ENCODE results near the gene CHP1.
"Not testable (repeated sequence)": the region's sequence is repeated elsewhere in the genome, so short reads cannot be mapped to it uniquely, and the experiment has no call there.

CHP1 gene

DNA sequence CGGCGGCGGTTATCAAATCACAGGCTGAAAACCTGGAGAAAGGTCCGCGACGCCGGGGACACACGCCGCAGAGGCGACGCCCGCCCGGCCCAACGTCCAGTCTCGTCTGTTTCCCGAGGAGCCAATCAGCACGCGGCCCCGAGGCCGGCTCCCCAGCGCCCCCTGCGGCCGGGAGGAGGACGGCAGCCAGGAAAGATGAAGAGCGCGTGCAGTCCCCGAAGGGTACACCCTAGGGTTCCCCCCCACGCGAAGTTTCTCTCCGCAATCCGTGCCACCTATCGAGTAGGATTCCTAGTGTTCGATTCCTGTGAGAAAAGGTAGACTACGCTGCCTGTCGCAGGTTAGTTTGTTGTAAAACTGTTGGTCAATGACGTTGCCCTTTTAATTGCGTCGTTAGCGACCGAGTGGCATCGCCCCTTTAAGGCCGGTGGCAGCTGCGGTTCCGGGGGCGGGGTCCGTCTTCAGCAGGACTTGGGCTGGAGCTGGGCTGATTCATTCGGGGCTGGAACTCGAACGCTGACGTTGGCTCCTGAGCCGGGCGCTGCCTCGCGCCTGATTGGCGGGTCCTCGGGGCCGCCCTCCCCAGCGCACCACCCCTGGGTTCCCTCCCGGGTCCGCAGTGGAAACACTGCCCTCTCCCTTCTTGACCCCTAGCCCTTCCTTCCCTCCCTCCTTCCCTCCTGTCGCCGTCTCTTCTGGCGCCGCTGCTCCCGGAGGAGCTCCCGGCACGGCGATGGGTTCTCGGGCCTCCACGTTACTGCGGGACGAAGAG, at the start of gene CHP1, which contains the start of gene EXD1:
Gene CHP1, plus strand, starts transcription at position 619 of the 772 bp plus-strand sequence. Its CDS starts 115 bp downstream, at position 734.
Gene EXD1, minus strand, starts transcription at position 108 of the 772 bp plus-strand sequence. CDS start 4,182 bp downstream, outside the sequence.
- intact Hi-C loops (cut with DNase I) = loop anchor here (2.0 to 5.0 kb wide), 2 partner anchors 46 to 114 kb away; partner anchors contain the start of gene INO80
- peak; percentile 96 to 100 (median 98) for DNase-seq

DNA sequence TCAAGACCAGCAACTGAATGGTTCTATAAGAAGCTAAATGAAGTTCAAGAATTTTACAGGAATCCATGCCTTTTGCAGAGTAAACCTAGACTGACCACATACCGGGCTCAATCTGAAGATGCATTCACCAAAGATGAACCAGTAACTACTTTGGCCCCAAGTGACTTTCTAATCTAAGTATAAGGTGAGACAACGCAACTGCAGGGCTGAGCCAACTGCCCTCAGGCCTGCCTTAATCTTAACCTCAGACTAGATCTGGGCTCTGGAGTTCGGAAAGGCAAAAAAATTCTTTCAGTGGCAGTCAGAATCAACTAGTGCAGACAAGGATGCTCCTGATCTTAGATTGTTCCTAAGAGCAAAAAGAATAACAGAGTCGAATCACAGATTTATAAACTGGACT, 48.8 kb upstream of the CHP1 start:
- intact Hi-C loops (cut with DNase I) = no loop called here
- DNase-seq = no peak

DNA sequence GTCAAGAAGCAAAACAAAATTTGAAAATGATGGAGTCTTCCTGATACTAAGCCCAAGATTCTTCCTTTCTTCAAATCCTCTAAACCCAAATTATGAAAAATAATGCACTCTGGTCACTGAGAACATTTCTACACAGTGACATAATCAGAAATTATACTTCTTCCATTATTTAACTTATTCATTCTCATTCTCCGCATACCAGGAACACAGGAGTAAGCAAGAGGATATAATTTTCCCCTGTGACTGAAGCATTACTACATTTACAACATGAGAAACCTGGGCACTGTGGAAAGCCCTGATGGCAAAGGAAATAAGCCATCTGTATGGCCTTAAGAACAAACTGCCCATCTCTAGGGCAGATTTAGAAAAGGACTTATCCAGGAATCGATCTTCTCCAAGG, 47.5 kb upstream of the CHP1 start:
- DNase-seq = no peak
- intact Hi-C loops (cut with DNase I) = no loop called here

DNA sequence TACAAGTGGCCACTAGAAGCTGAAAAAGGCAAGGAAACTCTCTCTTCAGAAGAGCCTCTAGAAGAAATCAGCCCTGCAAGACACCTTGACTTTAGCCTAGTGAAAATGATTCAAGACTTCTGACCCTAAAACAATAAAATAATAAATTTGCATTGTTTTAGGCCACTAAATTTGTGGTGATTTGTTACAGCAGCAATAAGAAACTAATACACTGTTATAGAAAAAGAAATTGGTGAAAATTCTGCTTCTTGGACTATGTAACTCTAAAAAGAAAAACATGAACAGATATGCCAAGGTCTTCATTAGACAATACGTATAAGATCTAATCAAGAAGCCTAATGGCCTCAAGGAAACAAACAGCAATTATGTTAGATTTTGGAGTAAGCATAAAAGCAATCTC, 36.6 kb upstream of the CHP1 start:
- intact Hi-C loops (cut with DNase I) = no loop called here
- DNase-seq = no peak

DNA sequence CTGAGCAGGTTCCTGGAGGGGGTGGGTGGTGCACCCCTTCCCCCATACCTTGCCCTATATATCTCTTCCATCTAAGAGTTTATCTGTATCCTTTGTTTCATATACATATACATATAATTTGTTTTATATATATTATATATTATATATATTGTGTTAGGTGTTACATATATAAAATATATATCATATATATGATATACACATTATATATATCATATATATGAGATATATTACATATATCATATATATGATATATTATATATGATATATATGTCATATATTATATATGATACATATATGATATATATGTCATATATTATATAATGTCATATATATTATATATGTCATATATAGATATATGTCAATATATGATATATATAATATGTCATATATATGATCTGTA, 31.6 kb upstream of the CHP1 start:
- intact Hi-C loops (cut with DNase I) = no loop called here
- no peak for DNase-seq

DNA sequence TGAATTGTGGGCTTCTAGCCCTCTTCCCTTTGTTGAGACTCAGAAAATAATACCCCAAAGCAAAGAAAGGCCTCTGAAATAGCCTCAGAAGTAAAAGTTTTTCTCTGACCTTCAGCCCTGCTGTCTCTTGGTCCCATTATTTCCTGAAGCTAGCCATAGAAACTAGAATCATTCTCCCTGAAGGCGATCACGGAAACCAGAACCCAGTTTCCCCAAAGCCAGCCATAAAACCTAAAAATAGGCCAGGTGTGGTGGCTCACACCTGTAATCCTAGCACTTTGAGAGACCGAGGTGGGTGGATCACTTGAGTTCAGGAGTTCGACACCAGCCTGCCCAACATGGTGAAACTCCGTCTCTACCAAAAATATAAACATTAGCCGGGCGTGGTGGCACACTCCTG, 27.7 kb upstream of the CHP1 start:
- intact Hi-C loops (cut with DNase I) = no loop called here
- no peak for DNase-seq

DNA sequence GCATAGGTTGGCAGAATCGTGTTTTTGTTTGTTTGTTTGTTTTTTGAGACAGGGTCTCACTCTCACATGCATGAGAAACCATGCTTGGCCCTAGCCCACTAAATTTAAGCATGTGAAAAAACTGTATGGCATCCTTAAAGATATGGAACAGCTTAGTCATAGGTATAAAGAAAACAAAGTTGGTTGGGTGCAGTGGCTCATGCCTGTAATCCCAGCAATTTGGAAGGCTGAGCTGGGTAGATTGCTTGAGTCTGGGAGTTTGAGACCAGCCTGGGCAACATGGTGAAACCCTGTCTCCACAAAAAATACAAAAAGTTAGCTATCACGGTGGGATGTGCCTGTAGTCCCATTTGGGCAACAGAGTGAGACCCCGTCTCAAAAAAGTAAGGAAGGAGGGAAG, 25.8 kb upstream of the CHP1 start:
- no peak for DNase-seq

DNA sequence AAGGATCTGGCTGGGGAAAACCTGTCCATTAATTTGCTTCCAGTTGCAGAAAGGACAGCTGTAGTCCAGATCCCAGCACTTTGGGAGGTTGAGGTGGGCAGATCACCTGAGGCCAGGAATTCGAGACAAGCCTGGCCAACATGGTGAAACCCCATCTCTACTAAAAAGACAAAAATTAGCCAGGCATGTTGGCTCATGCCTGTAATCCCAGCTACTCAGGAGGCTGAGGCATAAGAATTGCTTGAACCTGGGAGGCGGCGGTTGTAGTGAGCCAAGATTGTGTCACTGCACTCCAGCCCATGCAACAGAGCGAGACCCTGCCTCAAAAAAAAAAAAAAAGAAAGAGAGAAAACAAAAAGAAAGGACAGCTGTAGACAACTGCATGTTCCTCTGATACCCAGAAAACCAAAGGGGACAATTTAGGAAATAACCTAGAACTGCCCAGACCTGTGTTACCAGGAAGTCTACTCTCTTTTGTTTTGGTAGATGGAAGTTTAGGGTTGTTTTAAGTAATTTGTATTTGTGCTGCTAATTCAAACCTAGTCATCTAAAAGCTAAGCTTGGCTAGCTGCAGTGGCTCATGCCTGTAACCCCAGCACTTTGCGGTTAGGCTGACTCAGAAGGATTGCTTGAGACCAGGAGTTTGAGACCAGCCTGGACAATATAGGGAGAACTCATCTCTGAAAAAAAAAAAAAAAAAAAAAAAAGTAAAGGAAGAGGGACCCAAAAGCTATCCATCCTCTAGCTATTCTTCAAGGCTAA, 23.2 kb upstream of the CHP1 start:
- intact Hi-C loops (cut with DNase I) = no loop called here
- DNase-seq = no peak

More for the DNA sequence above, 25.8 kb upstream of the CHP1 start:
- intact Hi-C loops (cut with DNase I) = no loop called here

DNA sequence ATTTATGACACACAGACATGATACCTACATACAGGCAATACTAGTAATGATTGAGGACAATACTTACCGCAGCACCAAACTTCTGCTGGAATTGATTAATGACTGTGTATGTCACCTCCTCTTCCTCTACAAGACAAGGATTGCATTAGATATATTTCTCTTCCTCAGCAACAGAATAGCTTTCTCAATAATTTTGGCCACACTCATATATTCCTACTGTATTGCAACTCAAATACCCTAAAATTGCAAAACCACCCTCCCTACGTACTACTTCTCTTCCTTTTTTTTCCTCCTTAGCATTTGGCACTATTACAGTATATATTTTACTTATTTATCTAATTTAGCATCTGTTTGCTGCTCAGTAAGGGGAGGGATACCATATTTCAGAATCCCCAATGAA, 15.4 kb upstream of the CHP1 start:
- DNase-seq = no peak
- intact Hi-C loops (cut with DNase I) = no loop called here

DNA sequence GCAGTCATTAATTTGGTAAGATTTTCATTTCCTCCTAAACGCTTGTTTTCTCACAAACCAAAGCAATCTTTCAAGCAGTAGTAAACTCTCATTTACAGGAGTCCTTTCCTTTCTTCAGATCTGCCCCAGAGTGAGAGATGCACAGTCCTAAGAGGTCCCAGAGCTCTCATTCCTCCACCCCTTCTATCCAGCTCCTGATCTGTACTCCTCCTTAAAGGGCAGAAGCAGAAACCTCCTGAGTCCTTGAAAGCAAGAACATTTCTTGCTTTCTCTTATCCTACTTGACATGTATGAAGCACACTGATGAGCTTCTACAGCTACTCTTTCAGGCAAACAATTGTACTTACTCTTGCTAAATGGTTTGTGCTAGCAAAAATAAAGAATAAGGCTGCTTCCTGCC, 12.2 kb upstream of the CHP1 start:
- intact Hi-C loops (cut with DNase I) = no loop called here
- no peak for DNase-seq

DNA sequence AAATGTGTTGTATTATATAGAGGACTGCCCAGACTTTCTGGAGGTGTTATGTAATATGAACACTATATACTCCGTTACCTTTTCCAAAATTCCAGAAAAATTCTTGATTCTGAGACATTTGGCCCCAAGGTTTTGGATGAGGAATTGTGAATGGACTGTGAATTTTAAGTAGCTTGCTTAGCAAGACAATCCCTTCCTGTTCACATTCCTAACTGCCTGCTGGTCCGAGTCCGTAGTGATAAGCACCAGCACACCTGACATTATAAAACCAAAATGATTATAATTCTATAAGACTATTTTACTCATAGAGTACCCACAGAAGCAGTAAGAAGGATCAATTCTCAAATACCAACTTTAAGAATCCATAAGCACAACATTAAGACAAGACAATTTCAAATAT, 11.7 kb upstream of the CHP1 start:
- intact Hi-C loops (cut with DNase I) = no loop called here
- DNase-seq = no peak

DNA sequence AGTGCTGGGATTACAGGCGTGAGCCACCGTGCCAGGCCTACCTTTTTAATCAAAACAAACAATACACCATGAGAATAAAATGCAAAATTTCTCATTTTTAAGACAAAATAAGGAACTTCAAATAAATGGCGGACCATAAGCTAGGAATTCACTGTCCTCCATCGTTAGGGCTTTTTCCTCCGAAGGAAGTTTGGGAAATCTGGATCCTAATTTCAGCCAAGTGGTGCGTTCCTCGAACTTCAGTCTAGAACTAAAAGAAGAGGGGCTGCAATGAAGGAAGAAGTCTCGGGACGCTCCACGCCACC, 771 bp upstream of the CHP1 start:
- intact Hi-C loops (cut with DNase I) = loop anchor here (2.0 to 5.0 kb wide), 2 partner anchors 47 to 113 kb away; partner anchors contain the start of gene INO80
- no peak for DNase-seq

DNA sequence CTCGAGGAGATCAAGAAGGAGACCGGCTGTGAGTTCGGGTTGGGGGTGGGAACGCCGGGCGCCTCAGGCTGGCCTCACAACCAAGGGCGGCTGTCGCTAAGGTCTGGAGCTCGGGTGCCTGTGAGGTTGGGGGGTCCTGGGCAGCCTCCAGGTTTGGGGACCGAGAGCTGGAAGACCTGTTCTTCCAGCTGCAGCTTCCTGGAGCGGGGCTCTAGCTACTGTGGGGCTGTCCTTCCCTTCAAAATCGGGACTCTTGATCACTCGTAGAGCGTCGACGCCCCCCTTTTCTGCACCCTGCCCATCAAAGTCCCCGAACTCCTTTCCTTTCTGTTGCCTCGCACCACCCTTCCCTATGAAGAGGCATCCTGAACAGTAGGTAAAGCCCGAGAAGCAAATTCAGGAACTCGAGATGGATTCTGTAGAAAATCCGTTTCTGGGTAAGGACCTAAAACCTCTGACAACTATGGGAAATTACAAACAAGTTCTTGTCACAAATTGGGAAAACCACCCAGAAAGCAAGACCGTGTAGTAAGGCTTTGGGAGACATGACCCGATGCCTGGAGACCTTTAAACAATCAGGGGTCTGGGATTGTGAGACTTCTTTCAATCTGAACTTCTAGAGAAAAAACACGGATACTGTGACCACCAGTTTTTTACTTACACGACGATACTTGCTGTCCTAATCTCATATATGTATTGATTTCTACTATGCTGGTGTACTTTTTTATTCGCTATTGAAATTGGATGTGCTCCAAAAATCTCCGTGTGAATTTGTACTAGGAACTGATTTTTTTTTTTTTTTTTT, 556 bp downstream of the CHP1 start:
- intact Hi-C loops (cut with DNase I) = loop anchor here (2.0 to 5.0 kb wide), 2 partner anchors 46 to 115 kb away; partner anchors contain the start of gene INO80
- no peak for DNase-seq

DNA sequence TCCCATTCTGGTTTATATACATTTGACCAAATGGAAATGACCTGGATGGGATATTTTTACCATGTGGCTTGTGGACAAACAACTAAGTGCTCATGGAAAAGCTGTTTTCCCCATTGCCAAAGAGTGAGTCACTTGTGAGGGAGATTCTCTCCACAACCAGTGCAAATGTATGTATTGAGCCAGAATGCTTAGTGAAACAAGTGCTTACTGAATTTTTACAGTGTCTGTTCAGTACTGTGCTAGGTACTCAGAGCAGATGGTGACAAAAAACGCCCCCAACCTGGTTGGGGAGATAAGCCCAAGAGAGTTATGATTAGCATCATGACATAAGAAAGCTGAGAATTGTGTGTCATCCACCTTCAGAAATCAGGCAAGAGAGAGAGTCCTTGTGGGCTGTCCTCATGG, 2.3 kb downstream of the CHP1 start:
- DNase-seq = peak in 2 of 10 donors; percentile 7 to 43
- intact Hi-C loops (cut with DNase I) = loop anchor here (5.0 kb wide), 1 partner anchor 44 kb away; no protein-coding TSS in a partner anchor

DNA sequence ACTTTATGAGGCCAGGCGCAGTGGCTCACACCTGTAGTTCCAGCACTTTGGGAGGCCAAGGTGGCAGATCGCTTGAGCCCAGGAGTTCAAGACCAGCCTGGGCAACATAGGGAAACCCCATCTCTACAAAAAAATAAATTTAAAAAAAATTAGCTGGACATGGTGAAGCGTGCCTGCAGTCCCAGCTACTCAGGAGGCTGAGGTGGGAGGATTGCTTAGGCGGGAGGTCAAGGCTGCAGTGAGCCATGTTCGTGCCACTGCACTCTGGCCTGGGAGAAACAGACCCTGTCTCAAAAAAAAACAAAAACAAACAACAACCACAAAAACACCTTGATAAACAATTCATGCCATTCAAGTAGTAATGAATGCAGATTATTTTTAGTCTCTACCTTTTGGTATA, 4.2 kb downstream of the CHP1 start:
- intact Hi-C loops (cut with DNase I); DNase-seq: not testable (repeated sequence)

DNA sequence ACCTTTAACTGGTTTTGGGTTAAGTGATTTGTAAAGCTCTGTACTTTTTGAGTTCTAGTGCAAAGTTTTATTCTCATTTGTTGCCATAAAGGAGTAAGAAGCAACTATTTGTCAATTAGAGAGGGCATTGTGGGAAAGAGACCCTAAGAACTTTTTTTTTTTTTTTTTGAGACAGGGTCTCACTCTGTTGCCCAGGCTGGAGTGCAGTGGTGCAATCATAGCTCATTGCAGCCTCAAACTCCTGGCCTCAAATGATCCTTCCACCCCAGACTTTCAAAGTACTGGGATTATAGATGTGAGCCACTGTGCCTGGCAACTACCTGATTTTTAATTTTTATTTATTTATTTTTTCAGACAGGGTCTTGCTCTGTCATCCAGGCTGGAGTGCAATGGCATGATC, 4.9 kb downstream of the CHP1 start:
- no peak for DNase-seq
- intact Hi-C loops (cut with DNase I) = no loop called here

DNA sequence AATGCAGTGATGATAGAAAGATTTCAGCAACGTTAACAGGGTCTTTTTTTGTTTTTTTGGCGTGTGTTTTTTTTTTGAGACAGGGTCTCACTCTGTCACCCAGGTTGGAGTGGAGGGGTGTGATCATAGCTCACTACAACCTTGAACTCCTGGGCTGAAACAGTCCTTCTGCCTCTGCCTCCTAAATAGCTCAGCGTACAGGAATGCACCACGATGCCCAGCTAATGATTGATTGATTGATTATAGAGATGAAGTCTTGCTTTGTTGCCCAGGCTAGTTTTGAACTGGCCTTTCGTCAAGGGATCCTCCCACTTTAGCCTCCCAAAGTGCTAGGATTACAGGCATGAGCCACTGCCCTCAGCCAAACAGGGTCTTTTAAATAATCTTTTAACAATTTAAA, 7.0 kb downstream of the CHP1 start:
- DNase-seq = no peak
- intact Hi-C loops (cut with DNase I) = no loop called here

DNA sequence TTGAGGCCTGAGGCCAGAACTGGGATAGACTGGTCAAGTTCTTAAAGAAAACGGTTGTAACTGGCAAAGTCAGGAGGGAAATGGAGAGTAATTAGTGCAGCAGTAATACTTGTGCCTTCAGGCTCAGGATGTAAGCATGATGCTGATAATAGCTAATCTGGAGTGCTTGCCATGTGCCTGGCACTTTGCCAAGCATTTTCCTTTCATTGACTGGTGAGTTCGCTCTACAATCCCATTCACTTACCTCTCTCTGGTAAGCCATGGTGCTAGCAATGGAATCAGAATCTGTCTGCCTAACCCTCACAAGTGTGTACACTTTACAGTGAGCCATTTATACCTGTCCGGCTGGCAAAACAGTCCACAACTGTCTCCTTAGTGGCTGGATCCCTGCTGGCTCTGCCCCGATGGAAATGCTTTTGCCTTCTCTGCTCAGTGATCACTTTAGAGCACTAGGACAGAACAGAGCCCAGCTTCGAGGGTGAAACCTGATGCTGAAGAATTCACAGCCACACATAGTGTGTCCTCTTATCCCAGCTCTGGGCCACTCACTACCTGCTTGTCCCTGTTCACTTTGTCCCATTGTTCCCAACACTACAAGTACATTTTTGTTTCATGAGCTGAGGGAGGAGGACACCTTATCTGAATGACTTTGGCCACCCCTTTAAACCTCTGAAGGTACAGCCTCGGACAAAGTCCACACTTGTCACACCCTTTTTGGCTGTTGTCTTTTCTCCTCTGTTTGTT, 10.3 kb downstream of the CHP1 start:
- intact Hi-C loops (cut with DNase I) = no loop called here
- DNase-seq = peak in 1 of 10 donors; percentile 30

DNA sequence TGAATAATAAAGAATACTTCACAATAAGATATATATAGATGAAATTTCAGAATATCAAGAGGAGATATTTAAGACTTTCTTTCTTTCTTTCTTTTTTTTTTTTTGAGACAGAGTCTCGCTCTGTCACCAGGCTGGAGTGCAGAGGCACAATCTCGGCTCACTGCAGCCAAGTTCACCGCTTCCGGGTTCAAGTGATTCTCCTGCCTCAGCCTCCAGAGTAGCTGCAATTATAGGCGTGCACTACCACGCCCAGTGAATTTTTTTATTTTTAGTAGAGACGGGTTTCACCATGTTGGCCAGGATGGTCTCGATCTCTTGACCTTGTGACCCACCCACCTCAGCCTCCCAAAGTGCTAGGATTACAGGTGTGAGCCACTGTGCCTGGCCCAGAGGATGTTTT, 19.7 kb downstream of the CHP1 start:
- intact Hi-C loops (cut with DNase I); DNase-seq: not testable (repeated sequence)

DNA sequence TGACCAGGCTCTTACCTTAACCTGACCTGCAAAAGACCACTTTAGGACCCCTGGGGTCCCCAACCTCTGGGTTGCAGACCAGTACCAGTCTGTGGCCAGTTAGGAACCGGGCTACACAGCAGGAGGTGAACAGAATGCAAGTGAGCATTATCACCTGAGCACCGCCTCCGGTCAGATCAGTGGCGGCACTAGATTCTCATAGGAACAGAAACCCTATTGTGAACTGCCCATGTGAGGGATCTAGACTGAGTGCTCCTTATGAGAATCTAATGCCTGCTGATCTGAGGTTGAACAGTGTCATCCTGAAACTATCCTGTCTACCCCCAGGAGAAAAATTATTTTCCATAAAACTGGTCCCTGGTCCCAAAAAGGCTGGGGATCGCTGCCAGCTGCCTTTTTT, 20.3 kb downstream of the CHP1 start:
- intact Hi-C loops (cut with DNase I) = no loop called here
- peak in 1 of 10 donors; percentile 22 for DNase-seq

Measured in posterior cingulate gyrus (tissue), 11 donors.